Caki2 (cell line): ENCODE measurements around the gene SH3PXD2B. TPM values are rescaled to one million over a fixed set of nuclear protein-coding genes. Genes with fewer than 3 reads are reported as not detected.
"Not testable (repeated sequence)": the region's sequence is repeated elsewhere in the genome, so short reads cannot be mapped to it uniquely, and the experiment has no call there.

Experiments used
- DNase-seq: peaks from one replicate; pipeline ENCODE4 v3.0.0-alpha.2; 2015; ENCODE audit warnings: low read depth
- in situ Hi-C: cut with HindIII; loops from 2 replicates; pipeline ENCODE4 v1.10.0; 2016; ENCODE audit warnings: low sequenced_read_pairs, low pct_unique_long_range_greater_than_20kb, mixed read lengths
- total RNA-seq: library from RNA; depleted of rRNA; stranded (reverse); fragments of >200 nt; shearing (Covaris generic); gene quantifications from 2 replicates; pipeline ENCODE4 v1.2.3, GENCODE V29; 2014; ENCODE audit warnings: low replicate concordance

The SH3PXD2B gene
- total RNA-seq, 1 experiment from 2014 or later, result 25.2 TPM

DNA sequence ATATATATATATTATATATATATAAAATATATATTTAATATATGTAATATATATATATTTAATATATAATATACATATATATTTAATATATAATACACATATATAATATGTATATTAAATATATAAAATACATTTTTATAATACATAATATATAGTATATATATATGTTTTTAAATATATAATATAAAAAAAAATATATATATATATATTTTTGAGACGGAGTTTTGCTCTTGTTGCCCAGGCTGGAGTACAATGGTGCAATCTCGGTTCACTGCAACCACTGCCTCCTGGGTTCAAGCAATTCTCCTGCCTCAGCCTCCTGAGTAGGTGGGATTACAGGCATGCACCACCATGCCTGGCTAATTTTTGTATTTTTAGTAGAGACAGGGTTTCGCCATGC lies 85.6 kb downstream of the SH3PXD2B start:
- DNase-seq, in situ Hi-C loops: not testable (repeated sequence)

DNA sequence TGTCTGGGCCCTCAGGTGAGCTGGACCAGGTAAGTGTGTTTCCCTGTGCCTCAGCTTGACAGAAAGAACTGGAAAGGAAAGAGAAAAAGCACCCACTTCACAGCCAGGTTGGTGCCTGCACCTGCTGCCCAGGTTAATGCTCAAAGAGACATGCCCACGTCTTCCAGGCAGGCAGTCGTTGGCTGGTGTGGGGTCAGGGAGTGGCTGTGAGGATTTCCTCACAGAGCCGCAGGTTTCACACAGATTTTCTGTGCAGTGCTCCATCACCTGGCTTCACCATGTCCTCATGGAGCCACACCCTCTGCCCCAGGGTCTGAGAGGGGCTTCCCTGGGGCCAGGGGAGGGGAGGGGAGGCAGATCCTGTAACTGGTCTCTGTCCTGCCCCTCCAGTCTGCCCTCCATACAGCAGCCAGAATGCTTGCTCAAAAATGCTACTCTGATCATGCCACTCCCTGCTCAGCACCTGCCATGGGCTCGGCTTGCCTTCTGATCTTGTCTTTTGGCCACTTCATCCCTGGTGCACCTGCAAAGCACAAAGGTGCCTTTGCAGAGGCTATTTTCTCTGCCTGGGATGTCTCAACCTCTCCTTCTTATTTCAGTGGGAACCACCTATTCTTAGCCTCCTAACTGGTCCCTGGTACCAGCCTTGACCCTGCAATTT lies 88.2 kb downstream of the SH3PXD2B start:
- in situ Hi-C loops, result no loop called here
- DNase-seq, result no peak

DNA sequence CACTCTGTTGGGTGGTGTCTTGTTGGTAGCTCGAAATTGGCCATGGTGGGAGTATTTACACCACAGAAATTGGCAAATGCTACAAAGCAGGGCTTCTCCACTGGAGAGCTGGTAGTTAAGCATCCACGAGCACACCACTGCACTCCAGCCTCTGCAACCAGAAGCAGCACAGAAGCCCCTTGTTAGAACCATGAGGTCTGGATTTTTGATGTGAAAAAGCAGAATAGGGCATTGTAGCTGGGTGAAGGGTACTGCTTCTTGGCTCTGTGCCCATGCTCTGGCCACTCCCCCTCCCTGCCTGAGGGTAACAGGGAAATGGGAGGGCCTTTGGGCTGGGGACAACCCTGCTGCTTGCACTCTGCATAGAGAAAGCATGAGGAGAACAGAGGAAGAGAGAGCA lies 89.6 kb downstream of the SH3PXD2B start:
- in situ Hi-C loops, result no loop called here
- DNase-seq, result no peak

- in situ Hi-C loops, result no loop called here
- DNase-seq, result peak; percentile 21
These were observed 91.6 kb downstream of the SH3PXD2B start for GRCh38 chr5:172362755-172363154.

DNA sequence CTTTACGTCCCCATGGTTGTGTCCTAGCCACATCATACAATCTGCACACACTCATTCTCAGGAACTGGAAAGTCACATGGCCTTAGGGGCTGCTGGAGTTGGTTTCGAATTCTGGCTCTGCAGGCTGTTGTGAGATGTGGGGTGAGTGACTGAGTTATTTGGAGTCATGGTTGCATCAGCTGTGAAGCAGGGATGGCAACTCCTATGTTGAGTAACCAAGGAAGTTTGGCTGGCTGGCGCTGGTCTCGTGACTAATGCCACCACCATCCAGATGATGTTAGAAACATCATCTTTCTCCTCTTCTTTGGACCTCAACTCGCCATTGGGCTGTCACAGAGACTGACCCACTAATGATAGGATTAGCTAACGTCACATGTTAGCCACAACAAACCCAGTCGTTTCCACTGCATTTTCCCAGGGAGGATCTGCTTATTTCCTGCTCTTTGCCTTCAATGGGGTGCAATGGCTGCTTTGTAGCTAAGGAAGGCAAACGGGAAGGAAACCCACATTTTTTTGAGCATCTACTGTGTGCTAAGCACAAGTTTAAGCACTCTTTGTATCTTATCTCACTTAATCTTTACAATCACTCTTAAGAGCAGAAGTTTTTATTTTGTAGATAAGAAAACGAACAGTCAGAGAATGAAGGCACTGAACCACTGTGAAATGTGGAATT lies 92.6 kb downstream of the SH3PXD2B start:
- in situ Hi-C loops, result no loop called here
- DNase-seq, result peak; percentile 94

- DNase-seq, result no peak
- in situ Hi-C loops, result no loop called here
These were observed 96.0 kb downstream of the SH3PXD2B start for GRCh38 chr5:172358345-172358744.

GRCh38 chr5:172356527-172356926 lies 97.8 kb downstream of the SH3PXD2B start:
- no peak for DNase-seq
- in situ Hi-C loops, result no loop called here

DNA sequence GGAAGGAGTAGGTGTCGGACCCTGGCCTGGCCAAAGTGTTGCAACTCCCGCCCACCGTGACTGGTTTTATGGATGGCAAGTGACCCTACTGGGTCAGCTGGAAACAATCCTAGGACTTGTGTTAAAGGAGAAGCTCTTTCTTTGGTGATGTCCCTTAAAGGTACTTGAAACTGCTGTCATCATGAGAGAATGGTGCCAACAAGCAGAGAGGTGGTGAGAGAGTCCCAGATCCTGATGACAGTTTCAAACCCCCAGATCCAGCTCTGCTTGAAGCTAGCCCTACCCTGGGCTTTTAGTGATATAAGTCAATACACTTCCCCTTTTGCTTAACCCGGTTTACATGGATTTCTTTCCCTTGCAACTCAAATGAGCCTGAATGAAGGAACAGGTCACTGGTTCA lies 98.3 kb downstream of the SH3PXD2B start:
- DNase-seq, result no peak
- in situ Hi-C loops, result no loop called here

- DNase-seq, result no peak
- in situ Hi-C loops, result no loop called here
These were observed 100.5 kb downstream of the SH3PXD2B start for GRCh38 chr5:172353846-172354245.

DNA sequence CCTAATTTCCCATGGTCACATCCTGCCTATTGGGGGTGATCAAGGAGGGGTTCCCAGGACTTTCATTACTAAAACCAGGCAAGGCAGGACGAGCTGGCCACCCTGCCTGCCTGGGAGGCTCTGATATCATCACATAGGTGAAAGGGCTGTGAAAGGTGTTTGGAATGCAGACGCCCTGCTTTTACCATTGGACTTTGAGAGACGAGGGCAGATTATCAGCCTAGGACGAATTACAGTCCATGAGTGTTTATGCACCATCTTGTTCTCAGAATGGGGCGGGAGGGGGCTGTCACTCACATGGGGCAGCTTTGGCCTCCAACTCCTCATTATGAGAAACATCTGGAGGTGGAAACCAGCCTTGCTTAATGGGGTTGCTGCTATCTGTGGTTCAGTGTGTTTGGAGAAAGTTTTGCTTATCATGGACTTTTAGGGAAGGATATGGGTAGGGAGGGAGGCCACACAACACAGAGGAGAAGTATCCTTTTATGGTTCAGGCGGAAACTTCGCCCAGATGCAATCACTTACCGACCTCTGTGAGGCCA lies 101.0 kb downstream of the SH3PXD2B start:
- in situ Hi-C loops, result no loop called here
- DNase-seq, result no peak

DNA sequence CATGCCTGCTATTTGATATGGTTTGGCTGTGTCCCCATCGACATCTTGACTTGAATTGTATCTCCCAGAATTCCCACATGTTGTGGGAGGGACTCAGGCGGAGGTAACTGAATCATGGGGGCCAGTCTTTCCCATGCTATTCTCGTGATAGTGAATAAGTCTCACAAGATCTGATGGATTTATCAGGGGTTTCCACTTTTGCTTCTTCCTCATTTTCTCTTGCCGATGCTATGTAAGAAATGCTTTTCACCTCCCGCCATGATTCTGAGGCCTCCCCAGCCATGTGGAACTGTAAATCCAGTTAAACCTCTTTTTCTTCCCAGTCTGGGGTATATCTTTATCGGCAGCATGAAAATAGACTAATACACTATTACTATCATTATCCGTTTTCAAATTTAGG lies 101.8 kb downstream of the SH3PXD2B start:
- DNase-seq, in situ Hi-C loops: not testable (repeated sequence)

DNA sequence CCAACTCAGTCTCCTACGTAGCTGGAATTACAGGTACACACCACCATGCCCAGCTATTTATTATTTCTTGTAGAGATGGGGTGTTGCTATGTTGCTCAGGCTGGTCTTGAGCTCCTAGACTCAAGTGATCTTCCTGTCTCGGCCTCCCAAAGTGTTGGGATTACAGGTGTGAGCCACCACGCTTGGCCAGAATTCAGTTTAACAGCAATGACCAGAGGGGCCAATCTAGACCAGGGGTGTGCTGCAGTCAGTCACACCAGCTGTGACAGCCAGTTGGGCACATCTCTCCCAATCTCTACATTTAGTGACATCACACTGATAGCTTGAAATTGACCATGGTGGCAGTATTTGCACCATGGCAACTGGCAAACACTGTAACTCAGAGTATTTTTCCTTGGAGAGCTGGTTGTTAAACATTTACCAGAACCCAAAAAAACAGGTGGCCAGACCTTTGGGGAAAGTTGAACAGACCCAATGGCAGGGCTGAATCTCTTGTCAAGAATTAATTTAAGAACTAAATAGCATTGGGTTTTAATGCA lies 103.0 kb downstream of the SH3PXD2B start:
- no peak for DNase-seq

GRCh38 chr5:172350212-172351181 lies 103.8 kb downstream of the SH3PXD2B start:
- in situ Hi-C loops, result no loop called here
- DNase-seq, result no peak

More for the DNA sequence above, 103.0 kb downstream of the SH3PXD2B start:
- in situ Hi-C loops, result no loop called here

- DNase-seq, in situ Hi-C loops: not testable (repeated sequence)
These were observed 105.6 kb downstream of the SH3PXD2B start for GRCh38 chr5:172348733-172349132.

DNA sequence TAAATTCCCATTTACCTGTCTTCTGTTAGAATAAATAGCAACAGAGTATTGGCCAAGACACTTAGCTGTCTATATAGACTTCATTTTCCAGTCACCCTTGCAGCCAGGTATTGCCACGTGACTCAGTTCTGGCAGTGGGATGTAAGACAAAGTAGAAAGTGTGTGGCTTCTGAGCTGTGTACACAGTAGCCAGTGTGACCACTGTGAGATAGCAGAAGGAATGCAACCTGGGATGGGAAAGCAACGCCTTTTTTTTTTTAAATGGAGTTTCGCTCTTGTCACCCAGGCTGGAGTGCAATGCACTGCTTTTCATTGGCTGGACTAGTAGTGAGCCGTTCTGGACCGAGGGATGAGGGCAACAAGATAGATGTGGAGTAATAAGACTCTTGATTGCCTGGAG lies 106.2 kb downstream of the SH3PXD2B start:
- DNase-seq, result no peak
- in situ Hi-C loops, result no loop called here

- in situ Hi-C loops, result no loop called here
- DNase-seq, result no peak
These were observed 106.8 kb downstream of the SH3PXD2B start for GRCh38 chr5:172347496-172348052.

GRCh38 chr5:172345881-172346280 lies 108.4 kb downstream of the SH3PXD2B start:
- in situ Hi-C loops, result no loop called here
- no peak for DNase-seq

GRCh38 chr5:172344855-172345409 lies 109.4 kb downstream of the SH3PXD2B start:
- in situ Hi-C loops, result no loop called here
- DNase-seq, result no peak
